HG03354 (cell line): ENCODE data around the gene RLN3.
"Not testable (repeated sequence)": the region's sequence is repeated elsewhere in the genome, so short reads cannot be mapped to it uniquely, and the experiment has no call there.

Source experiments
- ATAC-seq: cut with Tn5 transposase; IDR thresholded peaks from one replicate; pipeline ENCODE4 v1.9.1; 2021; ENCODE audit warnings: mild to moderate bottlenecking; ENCODE audit not compliant: unreplicated experiment, poor library complexity, severe bottlenecking

The RLN3 gene

GRCh38 chr19:14050961-14051360 is 23.0 kb downstream of the RLN3 start:
- not testable (repeated sequence) for ATAC-seq

- no peak for ATAC-seq
Observed at GRCh38 chr19:14051980-14052379, 24.0 kb downstream of the RLN3 start.

- no peak for ATAC-seq
Observed at GRCh38 chr19:14052470-14052869, 24.5 kb downstream of the RLN3 start.

GRCh38 chr19:14053032-14053431 is 25.1 kb downstream of the RLN3 start:
- ATAC-seq, result no peak

GRCh38 chr19:14053500-14053899 is 25.6 kb downstream of the RLN3 start:
- no peak for ATAC-seq

GRCh38 chr19:14054099-14054498 is 26.2 kb downstream of the RLN3 start:
- no peak for ATAC-seq

GRCh38 chr19:14054721-14055120 is 26.8 kb downstream of the RLN3 start:
- no peak for ATAC-seq

- no peak for ATAC-seq
Observed at GRCh38 chr19:14055396-14055795, 27.4 kb downstream of the RLN3 start.

GRCh38 chr19:14056069-14056666 is 28.2 kb downstream of the RLN3 start:
- ATAC-seq, result no peak

- no peak for ATAC-seq
Observed at GRCh38 chr19:14056741-14057356, 28.9 kb downstream of the RLN3 start.

- no peak for ATAC-seq
Observed at GRCh38 chr19:14058182-14059092, 30.5 kb downstream of the RLN3 start.

- no peak for ATAC-seq
Observed at GRCh38 chr19:14059093-14059480, 31.1 kb downstream of the RLN3 start.

GRCh38 chr19:14059652-14060155 is 31.8 kb downstream of the RLN3 start:
- ATAC-seq, result no peak

- no peak for ATAC-seq
Observed at GRCh38 chr19:14061081-14061749, 33.3 kb downstream of the RLN3 start.

- ATAC-seq, result no peak
Observed at GRCh38 chr19:14061751-14062557, 34.0 kb downstream of the RLN3 start, which contains the start of gene PALM3. PALM3 (minus strand) TSS chr19:14062076; CDS start chr19:14061980, 96 bp downstream.

- no peak for ATAC-seq
Observed at GRCh38 chr19:14062558-14062855, 34.6 kb downstream of the RLN3 start.

- no peak for ATAC-seq
Observed at GRCh38 chr19:14063105-14063504, 35.2 kb downstream of the RLN3 start.

- ATAC-seq, result no peak
Observed at GRCh38 chr19:14066134-14066533, 38.2 kb downstream of the RLN3 start.

GRCh38 chr19:14070268-14071050 is 42.5 kb downstream of the RLN3 start:
- ATAC-seq, result no peak
